Mesenteric fat pad (tissue), 1 donor: ENCODE measurements around the gene MDFIC2. TPM values are rescaled to one million over a fixed set of nuclear protein-coding genes. Genes with fewer than 3 reads are reported as not detected.

Experiments
- DNase-seq: peaks from one replicate; pipeline ENCODE4 v3.0.0-alpha.2; 2020; ENCODE audit warnings: low spot score
- total RNA-seq: library from RNA; stranded (reverse); fragmentation: NEBNext Ultra II Directional; extraction: Animal tissue kit (Norgen Biotek cat#: 25700); gene quantifications from one replicate; pipeline ENCODE4 v1.2.1, GENCODE V29; 2021
- donor health status: DM: yes; HTN: yes; CAD: no.

The MDFIC2 gene
- total RNA-seq, 1 donor from 2014 or later = not detected

GRCh38 chr3:70183781-70184504 lies 128.5 kb downstream of the MDFIC2 start:
- DNase-seq = no peak

GRCh38 chr3:70182166-70182565 lies 130.3 kb downstream of the MDFIC2 start:
- DNase-seq = no peak

- no peak for DNase-seq
These were observed 131.8 kb downstream of the MDFIC2 start for GRCh38 chr3:70180664-70181063.

- no peak for DNase-seq
These were observed 133.3 kb downstream of the MDFIC2 start for GRCh38 chr3:70179111-70179510.

- DNase-seq = no peak
These were observed 134.4 kb downstream of the MDFIC2 start for GRCh38 chr3:70177881-70178645.

- DNase-seq = no peak
These were observed 136.2 kb downstream of the MDFIC2 start for GRCh38 chr3:70176224-70176623.

- no peak for DNase-seq
These were observed 155.6 kb downstream of the MDFIC2 start for GRCh38 chr3:70156808-70157207.

- no peak for DNase-seq
These were observed 161.8 kb downstream of the MDFIC2 start for GRCh38 chr3:70150599-70150998.

GRCh38 chr3:70149714-70150400 lies 162.6 kb downstream of the MDFIC2 start:
- no peak for DNase-seq
